Measurements from ENCODE around the gene CEP44.

CEP44 gene

GRCh38 chr4:174274436-174274835 lies 9.3 kb upstream of the CEP44 start:
- ChIA-PET CTCF (no interaction called here), POLR2A (no interaction called here)
- DNase-seq (ENCODE audit: extremely low spot score), result no peak
- TF ChIP-seq, protein P1, sequence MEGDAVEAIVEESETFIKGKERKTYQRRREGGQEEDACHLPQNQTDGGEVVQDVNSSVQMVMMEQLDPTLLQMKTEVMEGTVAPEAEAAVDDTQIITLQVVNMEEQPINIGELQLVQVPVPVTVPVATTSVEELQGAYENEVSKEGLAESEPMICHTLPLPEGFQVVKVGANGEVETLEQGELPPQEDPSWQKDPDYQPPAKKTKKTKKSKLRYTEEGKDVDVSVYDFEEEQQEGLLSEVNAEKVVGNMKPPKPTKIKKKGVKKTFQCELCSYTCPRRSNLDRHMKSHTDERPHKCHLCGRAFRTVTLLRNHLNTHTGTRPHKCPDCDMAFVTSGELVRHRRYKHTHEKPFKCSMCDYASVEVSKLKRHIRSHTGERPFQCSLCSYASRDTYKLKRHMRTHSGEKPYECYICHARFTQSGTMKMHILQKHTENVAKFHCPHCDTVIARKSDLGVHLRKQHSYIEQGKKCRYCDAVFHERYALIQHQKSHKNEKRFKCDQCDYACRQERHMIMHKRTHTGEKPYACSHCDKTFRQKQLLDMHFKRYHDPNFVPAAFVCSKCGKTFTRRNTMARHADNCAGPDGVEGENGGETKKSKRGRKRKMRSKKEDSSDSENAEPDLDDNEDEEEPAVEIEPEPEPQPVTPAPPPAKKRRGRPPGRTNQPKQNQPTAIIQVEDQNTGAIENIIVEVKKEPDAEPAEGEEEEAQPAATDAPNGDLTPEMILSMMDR (IDR thresholded peaks at IDR 0.05; ENCODE audit: control extremely low read depth, extremely low read depth, low read depth, missing control alignments), result no peak

DNA sequence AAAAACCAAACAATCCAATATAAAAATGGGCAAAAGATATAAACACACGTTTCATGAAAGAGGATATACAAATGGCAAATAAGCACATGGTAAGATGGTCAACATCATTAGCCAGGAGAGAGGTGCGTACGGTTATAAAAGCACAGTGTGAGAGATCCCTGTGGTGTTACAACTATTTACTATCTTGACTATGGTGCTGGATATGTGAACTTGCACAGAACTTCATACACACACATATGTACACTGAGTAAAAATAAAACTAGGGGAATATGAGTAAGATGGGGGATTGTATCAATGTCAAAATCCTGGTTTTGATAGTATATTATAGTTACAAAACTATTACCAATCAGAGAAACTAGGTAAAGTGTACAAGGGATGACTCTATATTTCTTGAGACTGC lies 8.6 kb upstream of the CEP44 start:
- CTCF ChIA-PET, result no interaction called here
- TF ChIP-seq, protein P1 (IDR thresholded peaks at IDR 0.05; ENCODE audit: control extremely low read depth, extremely low read depth, low read depth, missing control alignments), result no peak
- POLR2A ChIA-PET, result no interaction called here

GRCh38 chr4:174277433-174277832 lies 6.3 kb upstream of the CEP44 start:
- DNase-seq (ENCODE audit: extremely low spot score), result no peak
- TF ChIP-seq, protein P1 (IDR thresholded peaks at IDR 0.05; ENCODE audit: control extremely low read depth, extremely low read depth, low read depth, missing control alignments), result no peak
- CTCF ChIA-PET, result no interaction called here
- POLR2A ChIA-PET, result no interaction called here

More for the DNA sequence above, 8.6 kb upstream of the CEP44 start:
- no peak for DNase-seq (ENCODE audit: extremely low spot score)

GRCh38 chr4:174278467-174278866 lies 5.2 kb upstream of the CEP44 start:
- ChIA-PET POLR2A (no interaction called here), CTCF (no interaction called here)
- no peak for DNase-seq (ENCODE audit: extremely low spot score)
- TF ChIP-seq, protein P1 (IDR thresholded peaks at IDR 0.05; ENCODE audit: control extremely low read depth, extremely low read depth, low read depth, missing control alignments), result no peak

DNA sequence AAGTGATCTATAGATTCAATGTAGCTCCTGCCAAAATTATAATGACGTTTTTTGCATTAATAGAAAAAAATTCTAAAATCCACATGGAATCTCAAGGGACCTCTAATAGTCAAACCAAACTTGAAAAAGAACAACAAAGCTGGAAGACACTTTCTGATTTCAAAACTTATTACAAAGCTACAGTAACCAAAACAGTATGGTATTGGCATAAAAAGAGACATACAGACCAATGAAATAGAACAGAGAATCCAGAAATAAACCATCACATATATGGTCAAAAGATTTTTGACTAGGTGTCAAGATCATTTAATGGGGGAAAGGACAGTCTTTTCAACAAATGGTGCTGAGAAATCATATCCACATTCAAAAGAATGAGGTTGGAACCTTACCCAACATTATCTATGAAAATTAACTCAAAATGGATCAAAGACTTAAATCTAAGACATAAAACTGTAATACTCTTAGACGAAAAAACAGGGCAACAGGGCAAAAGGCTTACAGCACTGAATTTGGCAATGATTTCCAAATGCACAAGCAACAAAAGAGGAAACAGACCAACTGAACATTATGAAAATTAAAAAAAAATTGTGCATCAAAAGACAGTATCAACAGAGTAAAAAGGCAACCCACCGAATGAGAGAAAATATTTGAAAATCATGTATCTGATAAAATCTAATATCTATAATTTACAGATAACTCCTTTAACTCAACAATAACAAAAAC lies 4.1 kb upstream of the CEP44 start:
- ChIA-PET CTCF (no interaction called here), POLR2A (no interaction called here)

DNA sequence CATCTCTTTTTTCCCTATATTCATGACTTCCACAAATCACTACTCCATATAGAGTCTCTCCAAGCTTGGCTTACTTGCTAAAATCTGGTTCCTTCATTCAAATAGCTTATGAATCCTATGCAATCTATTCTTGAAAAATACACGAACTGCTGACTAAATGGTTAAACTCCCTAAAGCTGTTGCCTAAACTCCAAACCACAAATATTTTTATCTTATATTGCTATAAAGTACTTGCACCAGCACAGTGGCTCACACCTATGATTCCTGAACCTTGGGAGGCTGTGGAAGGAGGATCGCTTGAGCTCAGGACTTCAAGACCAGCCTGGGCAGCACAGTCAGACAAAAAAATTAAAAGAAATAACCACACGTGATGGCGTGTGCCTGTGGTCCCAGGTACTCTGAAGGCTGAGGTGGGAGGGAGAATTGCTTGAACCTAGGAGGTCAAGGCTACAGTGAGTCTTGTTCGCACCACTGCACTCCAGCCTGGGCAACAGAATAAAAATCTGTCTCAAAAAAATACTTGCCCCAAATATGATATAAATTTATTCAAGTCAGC lies 2.5 kb upstream of the CEP44 start:
- no peak for DNase-seq (ENCODE audit: extremely low spot score)
- CTCF ChIA-PET, result interaction anchor here (0.8 kb wide), 2 partner anchors 21 to 59 kb away, joined by 3 read pairs; no protein-coding TSS in a partner anchor
- POLR2A ChIA-PET, result no interaction called here
- TF ChIP-seq, protein P1 (IDR thresholded peaks at IDR 0.05; ENCODE audit: control extremely low read depth, extremely low read depth, low read depth, missing control alignments), result no peak

More for the DNA sequence above, 4.1 kb upstream of the CEP44 start:
- TF ChIP-seq, protein P1 (IDR thresholded peaks at IDR 0.05; ENCODE audit: control extremely low read depth, extremely low read depth, low read depth, missing control alignments), result no peak
- no peak for DNase-seq (ENCODE audit: extremely low spot score)
